GM21390 (cell line): Measurements from ENCODE around the gene EFCAB10.

Experiments
- ATAC-seq: cut with Tn5 transposase; IDR thresholded peaks from one replicate; pipeline ENCODE4 v1.9.1; 2021; ENCODE audit not compliant: unreplicated experiment

The EFCAB10 gene, protein sequence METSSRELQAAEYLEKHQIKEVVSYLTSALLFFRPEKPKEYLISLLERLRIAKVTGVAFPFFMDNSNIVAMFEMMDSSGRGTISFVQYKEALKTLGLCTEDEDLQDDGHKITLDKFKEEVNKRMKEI

DNA sequence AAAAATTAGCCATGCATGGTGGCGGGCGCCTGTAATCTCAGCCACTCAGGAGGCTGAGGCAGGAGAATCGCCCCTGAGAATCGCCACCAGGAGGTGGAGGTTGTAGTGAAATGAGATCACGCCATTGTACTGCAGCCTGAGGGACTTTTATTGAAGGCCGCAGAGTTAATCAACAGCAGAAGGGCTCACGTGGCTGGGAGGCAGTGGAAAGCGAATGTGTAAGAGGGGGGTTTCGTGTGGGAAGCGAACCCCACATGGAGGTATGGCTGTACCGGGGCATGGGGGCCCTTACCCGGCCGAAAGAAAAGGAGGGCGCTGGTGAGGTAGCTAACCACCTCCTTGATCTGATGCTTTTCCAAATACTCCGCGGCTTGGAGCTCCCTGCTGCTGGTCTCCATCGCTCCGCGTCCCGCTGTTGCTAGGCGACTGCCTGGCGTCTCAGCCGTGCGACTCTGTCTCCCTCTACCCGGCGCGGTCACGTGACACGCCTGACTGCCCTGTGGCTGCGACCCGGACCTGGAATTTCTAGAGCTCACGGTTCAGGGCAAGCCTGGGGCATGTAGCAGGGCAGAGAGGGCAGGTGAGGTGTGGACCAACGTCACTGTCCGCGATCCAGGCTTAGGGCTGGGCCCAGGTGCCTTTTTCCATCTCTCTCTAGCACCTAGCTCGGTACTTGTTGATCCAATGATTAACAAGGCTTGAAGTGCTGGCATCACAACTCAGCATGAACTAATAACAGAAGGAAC lies at the start of gene EFCAB10:
Gene EFCAB10, minus strand, starts transcription at position 428 of the 746 bp plus-strand sequence. Its CDS starts 30 bp downstream, at position 398.
- peak; percentile 73 for ATAC-seq

DNA sequence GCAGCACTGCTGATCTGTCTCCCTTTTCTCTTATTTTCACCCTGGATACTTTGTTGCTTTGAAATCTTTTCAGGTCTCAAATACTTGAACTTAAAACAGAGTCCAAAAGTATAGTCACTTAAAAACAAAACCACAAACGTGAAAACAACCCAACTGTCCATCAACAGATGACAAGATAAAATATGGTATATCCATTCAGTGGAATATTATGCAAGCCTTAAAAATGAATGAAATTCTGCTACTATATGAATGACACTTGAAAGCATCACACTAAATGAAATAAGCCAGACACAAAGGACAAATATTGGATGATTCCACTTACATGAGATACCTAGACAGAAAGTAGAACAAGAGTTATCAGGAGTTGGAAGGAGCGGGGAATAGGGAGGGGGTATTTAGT lies 44.7 kb upstream of the EFCAB10 start:
- ATAC-seq, result no peak

DNA sequence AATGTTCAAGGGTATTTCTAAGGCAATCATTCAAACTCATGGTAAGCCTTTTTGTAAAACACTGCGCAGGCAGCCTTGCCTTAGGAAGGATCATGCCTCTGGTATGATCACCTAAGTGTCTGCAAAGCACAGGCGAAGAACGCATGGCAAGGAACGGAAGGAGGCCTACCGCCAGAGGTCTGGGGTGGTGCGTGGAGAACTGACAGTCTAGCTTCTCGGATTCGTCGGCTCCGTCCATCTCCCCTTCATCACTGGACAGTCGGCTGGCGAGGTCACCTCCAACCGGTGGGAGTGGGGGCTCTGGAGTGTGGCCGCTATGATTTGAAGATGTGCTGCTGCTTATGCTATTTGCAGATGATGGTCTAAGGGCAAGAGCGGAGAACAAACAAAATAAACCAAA lies 42.6 kb upstream of the EFCAB10 start:
- no peak for ATAC-seq

DNA sequence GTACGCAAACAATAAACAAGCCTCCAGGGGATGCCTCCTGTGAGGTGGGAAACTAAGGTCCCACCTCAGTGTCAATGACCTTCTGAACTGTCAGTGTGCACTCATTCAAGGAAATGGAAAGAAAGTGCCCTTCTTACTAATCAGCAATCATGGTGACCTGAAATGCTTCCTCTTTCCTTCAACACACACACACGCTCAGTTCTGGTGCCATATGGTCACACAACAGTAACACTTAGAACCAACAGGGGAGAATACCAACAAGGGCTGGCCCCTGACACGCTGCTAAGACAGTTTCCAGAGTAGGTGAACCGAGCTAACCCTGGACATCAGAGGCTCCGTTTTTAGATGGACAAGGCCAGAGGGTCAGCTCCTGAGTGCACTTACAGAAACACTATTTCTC lies 42.1 kb upstream of the EFCAB10 start:
- no peak for ATAC-seq

DNA sequence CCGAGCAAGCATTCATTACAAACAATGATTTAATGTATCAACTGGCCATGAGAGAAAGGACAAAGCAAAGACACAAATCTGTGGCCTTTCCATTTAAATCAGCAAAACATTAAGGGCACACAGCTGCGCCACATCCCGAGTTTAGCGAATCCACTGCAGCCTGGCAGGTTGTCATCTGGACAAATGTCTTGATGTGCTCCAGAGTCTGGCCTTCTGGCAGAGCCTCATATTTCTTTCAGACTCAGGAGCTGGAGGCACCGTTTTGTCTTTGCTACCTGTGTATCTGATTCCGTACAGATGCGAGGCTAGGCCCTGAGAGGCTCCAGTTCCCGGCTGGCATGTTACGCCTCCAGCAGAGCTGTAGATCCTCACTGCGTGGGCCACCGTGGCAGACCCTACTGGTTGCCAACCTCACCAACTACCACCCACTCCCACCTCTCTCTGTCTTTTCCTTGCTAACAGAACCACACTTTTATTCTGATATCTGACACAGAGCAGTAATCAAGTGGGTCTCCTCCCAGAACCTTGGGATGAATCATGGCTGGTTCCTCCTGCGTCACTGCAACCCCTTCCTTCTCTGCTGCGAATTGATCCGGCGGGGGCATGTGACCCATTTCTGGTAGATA lies 40.9 kb upstream of the EFCAB10 start:
- ATAC-seq, result no peak

DNA sequence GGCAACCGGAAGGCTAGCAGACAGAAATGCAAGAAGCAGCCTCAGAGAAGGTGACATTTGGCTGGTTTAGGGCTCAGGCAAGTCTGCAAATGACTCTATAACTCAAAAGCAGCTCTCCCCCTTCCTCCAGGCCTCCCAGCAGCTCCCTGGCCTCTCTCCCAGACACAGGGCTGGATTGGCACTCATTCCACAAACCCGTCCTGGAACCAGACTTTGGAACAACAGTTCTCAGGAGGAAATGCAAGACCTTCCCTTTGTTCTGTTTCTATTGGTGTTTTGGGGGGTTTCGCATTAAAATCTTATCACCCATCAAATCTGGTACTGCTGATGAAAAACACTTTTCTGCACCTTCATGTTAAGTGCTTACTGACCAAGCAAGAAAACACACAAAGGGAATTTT lies 40.3 kb upstream of the EFCAB10 start:
- no peak for ATAC-seq

DNA sequence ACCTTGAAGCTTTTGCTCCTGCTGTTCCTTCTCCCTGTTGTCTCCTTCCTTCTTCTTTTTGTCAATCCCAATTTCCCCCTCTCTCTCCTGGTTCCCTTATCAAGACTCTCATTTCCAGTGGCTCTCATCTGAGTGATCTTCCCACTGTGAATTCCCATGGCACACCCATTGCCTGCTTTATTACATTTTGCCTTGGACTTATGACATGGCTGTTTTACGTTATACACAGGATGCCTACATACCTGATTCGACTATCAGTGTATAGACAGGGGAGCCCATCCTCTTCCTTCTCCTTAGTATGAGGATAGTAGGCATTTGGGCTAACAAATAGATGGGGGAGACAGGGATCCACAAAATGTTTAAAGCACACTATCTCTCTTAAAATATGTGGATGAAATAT lies 39.9 kb upstream of the EFCAB10 start:
- no peak for ATAC-seq

DNA sequence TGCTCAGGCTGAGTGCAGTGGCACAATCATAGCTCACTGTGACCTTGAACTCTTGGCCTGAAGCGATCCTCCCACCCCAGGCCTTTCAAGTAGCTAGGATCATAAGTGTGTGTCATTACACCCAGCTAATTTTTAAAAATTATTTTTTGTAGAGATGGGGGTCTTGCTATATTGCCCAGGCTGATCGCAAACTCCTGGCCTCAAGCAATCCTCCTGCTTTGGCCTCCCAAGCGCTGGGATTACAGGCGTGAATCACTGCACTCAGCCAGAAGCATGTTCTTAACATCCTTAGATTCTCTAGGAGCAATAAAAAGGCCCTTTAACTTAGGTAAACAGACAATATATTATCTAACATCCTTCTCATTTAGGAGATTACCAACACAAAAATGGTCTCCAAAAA lies 38.3 kb upstream of the EFCAB10 start:
- no peak for ATAC-seq

DNA sequence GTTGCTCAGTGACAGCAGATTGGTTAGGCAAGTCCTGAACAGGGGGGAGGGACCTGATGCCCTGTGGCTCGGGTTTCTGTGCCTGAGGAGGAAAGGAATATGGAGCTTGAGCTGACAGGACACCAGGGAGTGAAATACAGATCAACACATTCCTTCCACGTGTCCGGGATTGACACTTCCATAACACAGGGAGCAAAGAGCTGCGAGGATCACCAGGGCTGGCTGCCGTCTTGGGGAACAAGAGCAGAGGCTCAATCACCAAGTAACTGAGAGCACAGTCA lies 36.7 kb upstream of the EFCAB10 start:
- no peak for ATAC-seq

DNA sequence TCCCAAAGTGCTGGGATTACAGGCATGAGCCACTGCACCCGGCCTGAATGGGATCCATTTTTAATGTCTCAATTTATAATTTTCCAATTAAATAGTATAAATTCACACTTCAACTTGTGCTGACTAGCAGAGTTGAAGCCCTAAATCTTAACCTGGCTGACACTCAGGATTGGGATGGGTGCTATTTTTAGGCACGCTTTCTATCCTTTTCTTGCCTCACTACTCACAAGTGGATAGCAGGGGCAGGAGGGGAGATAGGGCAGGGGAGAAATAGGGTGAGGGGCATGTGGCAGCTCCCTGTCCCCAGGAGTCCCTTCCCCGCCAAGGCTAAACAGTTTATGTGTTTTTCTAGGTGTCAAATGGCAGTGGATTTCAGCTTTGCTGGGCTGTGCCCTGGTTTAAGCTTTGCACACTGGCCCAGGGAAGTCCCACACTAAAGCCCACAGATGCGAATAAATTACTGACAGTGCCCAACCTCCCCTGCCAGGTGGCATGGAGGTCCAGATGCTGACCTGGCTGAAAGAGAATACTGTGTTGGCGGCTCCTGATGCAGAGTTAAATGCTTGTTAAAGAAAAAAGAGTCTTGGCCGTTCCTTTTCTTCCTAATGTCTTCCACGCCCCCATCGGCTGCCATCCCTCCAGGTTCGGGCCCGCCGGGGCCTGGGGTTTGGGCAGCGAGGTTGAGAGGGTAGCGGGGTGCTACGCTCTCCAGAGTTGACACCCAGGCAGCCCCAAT lies 36.2 kb upstream of the EFCAB10 start:
- ATAC-seq, result no peak

DNA sequence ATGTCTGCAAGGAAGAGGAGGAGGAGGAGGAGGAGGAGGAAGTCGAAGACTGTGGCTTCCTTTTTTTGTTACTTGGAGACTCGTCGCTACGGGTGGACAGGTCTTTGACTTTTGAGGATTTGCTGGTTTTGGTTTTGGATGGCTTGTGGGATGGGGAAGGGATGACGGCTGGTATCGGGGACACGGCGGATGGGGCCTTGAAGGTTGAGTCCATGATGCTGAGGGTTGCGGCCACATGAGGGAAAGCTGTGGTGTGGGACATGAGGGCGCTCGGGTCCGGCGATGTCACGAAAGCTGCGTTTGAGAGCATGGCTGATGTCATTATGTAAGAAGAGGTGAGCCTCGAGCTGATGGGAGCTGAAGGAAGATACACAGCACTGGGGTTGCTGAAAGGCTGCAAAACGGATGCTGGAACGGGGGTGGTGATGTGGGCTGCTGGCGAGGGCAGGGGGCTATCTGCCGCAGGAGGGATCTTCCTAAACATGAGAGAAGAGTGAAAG lies 33.1 kb upstream of the EFCAB10 start:
- ATAC-seq, result no peak

DNA sequence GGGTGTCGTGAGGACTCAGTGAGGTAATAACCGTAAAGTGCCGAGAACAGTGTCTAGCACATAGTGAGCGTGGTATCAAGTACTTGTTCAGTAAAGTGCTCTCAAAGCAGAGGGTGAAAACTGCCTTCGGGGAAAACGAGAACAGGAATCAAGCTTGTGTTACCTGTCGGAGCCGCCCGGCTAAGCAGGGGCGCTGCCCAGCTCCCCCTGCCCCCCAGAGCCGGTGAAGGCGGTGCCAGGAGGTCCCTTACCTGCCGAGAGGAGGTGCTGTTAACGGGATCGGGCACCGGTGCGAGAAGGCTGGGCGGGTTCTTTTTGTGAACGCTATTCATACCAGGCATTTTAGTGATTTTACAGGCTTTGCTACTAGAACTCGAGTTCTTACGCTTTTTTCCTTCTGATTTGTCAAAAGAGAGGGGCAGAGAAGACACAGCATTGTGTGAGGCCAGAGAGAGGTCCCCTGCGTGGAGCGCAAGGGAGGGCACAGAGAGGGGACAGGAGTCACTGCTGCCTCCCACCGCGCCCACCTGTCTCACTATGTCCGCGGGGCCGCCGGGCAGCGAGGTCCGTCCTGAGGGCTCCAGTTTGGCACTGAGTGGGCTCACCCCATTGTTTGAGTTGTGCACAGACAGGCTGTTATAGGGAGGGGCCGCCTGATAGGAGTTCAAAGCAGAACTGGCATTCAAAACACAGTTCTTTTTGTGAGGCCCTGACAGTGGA lies 32.5 kb upstream of the EFCAB10 start:
- ATAC-seq, result no peak

DNA sequence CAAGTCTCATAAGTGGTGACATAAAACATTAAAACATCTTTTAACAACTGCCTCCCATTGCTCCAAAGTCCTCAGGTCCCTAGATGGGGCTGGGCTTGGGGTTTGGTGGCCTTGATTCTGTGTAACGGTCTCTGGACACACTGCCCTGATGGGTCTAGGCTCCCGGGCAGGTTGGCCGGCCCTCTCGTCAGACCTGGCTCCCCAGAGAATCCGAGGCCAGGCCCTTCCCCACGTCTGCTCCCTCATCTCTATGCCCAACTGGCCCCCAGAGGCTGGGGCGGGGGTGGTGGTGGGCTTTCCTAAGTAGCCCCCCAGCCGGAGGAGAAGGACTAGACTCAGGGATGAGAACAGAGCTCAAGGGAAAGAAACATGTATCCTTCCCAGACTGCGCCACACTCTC lies 31.5 kb upstream of the EFCAB10 start:
- ATAC-seq, result no peak

DNA sequence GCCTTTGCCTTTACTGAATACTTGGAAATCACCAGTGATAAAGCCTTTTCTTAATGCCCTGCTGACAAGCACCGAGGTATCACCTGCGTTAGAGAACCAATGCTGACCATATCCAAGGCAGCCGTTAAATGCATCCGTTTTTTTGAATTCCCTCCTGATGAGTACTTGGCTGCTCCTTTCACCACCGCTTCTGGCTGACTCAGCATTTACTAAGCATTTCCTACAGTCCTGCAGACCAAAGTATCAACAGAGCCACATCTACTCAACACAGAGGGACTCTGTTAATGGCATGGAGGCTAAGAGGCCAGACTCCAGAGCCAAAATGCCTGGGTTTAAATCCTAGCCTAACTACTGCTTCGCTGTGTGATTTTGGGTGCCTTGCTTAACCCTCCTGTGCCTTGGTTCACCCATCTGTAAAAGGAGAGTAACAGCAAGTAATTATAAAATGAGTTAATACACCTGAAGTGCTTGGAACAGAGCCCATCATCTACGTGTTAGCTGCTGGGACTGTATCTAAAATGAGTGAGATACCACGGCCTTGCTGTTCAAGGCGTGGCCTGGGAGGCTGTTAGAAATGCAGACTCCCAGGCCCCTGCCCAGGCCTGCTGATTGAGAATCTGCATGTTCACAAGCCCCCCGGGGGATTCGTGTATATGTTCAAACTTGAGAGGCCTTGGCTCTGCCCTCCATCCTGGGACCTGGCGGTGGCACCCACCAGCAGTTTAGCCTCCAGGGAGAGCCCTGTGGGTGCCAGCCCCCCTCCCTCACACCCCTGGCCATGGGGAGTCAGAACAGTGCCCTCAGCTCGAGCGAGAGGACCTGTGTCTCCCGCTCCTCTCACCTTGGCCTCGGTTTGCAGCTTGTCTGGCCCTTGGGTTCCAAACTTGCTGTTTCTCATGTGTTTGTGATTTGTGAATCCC lies 30.8 kb upstream of the EFCAB10 start:
- ATAC-seq, result no peak

DNA sequence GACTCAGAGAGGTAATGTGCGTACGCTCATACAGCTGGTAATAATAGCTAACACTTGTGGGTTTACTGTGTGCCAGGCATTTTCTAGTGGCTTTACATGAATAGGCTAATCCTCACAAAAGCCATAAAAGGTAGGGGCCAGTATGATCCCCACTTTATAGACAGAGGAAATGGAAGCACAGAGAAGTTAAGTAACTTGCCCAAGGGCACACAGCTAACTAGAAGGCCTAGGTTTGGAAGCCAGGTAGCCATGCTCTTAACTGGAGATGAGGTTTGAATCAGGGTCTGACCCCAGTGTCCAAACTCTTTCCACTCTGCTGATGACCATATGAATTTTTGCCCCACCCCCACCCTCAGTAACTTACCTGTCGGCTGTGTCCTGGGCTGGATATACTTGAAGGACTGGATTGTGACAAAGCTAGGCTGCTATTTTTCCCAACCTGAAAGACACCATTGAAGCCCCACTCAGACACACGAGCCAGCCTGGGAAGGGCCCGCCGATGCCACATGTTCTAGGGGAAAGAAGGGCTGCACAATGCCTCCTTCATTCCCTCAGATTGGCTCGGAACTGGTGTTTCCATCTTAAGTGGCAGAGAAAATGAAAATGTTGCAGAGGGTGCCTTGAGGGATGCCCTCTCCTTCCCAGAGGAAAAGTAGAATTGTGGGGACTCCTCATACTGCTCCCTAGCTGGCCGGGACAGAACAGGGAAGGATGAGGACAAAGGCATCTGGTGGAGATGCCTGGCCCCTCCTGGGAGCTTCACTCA lies 29.1 kb upstream of the EFCAB10 start:
- ATAC-seq, result no peak

DNA sequence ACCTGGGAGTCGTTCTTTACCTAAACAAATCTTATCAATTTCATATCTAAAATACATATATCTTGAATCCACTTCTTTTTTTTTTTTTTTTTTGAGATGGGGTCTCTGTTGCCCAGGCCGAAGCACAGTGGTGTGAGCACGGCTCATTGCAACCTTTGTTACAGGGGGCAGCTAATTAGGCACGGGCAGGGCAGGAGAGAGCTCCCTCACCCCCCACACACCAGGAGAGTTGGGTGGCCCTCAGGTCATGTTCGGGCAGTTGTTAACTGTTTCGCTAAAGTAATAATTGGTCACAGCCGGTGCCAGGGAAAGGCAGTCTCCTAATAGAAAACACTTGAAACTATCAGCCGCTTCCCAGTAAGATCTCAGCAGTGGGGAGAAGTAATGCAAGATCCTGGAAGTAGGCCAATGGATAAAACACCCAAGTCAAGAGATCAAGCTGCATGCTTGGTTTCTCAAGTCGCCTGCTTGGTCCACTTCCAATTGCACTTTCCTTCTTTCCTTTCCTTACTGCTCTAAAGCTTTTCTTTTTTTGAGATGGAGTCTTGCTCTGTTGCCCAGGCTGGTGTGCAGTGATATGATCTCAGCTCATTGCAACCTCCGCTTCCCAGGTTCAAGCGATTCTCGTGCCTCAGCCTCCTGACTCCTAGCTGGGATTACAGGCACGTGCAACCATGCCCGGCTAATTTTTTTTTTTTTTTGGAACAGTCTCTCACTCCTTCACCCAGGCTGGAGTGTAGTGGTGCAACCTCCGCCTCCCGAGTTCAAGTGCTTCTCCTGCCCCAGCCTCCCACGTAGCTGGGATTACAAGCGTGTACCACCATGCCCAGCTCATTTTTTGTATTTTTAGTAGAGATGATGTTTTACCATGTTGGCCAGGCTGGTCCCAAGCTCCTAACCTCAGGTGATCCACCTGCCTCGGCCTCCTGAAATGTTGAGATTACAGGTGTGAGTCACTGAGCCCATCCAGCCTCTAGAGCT lies 21.3 kb upstream of the EFCAB10 start:
- ATAC-seq, result no peak

DNA sequence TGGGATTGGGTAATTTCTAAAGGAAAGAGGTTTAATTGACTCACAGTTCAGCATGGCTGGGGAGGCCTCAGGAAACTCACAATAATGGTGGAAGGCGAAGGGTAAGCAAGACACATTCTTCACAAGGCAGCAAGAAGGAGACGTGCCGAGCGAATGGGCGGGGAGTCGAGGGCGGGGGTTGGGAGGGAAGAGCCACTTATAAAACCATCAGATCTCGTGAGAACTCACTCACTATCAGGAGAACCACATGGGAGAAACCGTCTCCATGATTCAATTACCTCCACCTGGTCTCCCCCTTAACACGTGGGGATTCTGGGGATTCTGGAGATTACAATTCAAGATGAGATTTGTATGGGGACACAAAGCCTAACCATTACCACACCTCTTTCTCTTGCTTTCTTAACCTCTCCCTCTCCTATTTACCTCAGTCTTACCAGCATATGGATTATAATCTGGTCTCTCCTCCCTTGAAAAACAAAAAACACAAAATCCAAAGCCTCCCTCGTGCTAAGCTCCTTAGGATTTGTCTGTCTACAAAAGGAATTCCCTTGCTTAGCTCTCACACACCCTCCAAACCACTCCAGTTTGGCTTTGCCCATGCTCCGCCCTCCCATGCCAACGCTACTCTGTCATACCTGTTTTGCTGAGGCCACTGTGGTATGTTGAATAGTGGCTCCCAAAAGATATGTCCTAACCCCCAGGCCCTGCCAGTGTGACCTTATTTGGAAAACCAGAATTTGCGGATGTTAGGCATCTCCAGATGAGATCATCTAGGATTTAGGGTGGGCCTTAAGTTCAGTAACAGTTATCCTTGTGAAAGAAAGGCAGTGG lies 19.6 kb upstream of the EFCAB10 start:
- ATAC-seq, result no peak
